GM13977 (cell line): ENCODE results near the gene MSRB3.

Experiments used
- DNase-seq: peaks from one replicate; pipeline ENCODE4 v3.0.0; 2012; ENCODE audit warnings: low spot score
- in situ Hi-C: fragments of 300-500 bp; cut with MboI; formaldehyde crosslinking; loops from one replicate; pipeline ENCODE4 v1.12.0; 2022; ENCODE audit warnings: low sequenced_read_pairs, low pct_unique_long_range_greater_than_20kb, mixed read lengths, inconsistent platforms; ENCODE audit not compliant: unreplicated experiment
- TF ChIP-seq, protein P1 (sequence below): IDR thresholded peaks from 2 replicates; pipeline ENCODE4 v1.5.1; 2012; ENCODE audit warnings: mild to moderate bottlenecking, control low read depth; ENCODE audit not compliant: insufficient read depth; ENCODE audit errors: extremely low read depth, missing control alignments

Gene MSRB3

DNA sequence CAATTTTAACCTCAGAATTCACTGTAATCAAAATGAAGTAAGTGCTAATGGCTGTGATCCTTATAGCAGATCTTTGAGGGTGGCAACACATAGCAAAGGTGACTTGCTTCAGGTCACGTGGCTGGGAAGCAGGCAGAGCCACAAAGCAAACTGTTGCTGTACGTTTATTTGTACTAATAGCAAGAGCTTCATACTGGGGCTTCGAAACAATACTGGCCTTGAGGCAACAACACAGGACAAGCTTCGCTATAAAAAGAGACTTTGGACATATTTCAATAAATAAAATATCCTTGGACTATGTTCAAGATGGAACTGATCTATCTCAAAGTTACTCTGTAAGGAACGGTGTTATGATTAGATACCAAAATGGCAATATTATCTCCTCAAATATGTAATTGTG lies 44.6 kb downstream of the MSRB3 start:
- TF ChIP-seq, protein P1, sequence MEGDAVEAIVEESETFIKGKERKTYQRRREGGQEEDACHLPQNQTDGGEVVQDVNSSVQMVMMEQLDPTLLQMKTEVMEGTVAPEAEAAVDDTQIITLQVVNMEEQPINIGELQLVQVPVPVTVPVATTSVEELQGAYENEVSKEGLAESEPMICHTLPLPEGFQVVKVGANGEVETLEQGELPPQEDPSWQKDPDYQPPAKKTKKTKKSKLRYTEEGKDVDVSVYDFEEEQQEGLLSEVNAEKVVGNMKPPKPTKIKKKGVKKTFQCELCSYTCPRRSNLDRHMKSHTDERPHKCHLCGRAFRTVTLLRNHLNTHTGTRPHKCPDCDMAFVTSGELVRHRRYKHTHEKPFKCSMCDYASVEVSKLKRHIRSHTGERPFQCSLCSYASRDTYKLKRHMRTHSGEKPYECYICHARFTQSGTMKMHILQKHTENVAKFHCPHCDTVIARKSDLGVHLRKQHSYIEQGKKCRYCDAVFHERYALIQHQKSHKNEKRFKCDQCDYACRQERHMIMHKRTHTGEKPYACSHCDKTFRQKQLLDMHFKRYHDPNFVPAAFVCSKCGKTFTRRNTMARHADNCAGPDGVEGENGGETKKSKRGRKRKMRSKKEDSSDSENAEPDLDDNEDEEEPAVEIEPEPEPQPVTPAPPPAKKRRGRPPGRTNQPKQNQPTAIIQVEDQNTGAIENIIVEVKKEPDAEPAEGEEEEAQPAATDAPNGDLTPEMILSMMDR: no peak
- no peak for DNase-seq
- in situ Hi-C loops: no loop called here

DNA sequence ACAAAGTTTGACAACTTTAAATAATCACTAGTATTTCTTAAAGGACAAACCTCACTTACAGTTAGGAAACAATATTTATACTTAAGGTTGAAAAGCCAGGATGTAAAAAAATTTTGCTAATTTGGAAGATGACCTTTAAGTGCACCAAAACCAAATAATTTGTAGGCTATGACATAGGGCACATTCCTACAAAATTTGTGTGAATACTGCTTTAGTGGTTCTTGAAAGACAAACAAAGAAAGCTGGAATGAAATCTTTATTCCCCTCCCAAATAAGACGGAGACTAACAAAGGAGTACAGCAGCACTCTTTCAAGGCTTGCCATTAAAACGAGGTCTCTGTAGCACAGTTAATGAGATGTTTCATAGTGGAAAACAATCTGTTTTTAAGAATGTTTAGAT lies 45.6 kb downstream of the MSRB3 start:
- in situ Hi-C loops: no loop called here

DNA sequence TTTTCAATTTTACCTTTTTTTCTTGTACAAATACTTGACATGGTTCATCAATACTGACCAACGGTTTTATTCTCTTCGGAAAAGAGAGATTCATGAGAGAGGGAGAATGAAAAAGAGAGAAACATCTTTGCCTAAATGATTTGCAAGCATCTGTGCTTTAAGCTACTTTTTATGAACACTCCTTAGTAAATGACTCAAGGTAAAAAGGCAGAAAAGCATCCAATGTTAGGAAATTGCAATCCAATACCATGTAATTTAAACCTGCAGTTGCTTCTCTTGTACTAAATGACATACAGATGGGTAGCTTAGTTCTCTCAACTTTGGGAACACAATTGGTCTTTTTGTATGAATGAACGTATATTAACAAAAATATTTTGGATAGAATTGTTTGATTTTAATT lies 46.1 kb downstream of the MSRB3 start:
- TF ChIP-seq, protein P1: no peak
- DNase-seq: no peak
- in situ Hi-C loops: no loop called here

More for the DNA sequence above, 45.6 kb downstream of the MSRB3 start:
- TF ChIP-seq, protein P1: no peak
- DNase-seq: no peak

DNA sequence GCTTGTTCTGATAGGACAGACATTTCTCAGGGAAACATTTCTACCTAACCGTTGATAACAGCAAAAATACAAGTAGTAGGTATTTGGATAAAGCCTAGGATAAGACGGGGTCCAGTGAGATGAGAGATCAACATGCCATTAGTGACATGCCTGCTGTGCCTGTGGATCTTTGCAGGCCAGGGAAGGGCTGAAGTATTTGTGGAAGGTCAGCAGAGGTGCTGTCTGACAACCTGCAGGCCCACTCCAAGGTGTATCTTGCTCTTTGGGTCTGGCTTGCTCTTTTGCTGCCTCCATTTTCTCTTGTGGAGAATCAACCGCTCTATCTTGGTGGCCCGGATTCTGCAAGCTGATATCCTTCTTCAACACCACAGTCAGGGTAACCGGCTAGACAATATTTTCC lies 46.7 kb downstream of the MSRB3 start:
- no peak for DNase-seq
- in situ Hi-C loops: no loop called here
- TF ChIP-seq, protein P1: no peak

DNA sequence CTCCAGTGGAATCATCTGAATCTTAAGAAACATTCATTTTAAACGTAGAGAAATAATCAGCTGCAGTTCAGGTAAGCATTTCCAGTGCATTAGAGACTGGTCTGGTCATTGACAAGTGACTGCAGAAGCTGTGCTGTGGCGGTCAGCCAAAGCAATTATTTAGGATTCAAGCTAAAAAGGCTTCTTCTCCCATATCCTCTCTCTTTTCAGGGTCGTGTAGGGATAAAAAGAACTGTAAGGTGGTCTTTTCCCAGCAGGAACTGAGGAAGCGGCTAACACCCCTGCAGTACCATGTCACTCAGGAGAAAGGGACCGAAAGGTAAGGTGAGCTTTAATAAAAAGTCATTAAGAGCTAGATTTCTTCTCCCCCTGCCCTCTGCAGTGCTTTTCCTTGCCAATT lies 48.1 kb downstream of the MSRB3 start:
- in situ Hi-C loops: no loop called here
- no peak for DNase-seq
- TF ChIP-seq, protein P1: no peak

DNA sequence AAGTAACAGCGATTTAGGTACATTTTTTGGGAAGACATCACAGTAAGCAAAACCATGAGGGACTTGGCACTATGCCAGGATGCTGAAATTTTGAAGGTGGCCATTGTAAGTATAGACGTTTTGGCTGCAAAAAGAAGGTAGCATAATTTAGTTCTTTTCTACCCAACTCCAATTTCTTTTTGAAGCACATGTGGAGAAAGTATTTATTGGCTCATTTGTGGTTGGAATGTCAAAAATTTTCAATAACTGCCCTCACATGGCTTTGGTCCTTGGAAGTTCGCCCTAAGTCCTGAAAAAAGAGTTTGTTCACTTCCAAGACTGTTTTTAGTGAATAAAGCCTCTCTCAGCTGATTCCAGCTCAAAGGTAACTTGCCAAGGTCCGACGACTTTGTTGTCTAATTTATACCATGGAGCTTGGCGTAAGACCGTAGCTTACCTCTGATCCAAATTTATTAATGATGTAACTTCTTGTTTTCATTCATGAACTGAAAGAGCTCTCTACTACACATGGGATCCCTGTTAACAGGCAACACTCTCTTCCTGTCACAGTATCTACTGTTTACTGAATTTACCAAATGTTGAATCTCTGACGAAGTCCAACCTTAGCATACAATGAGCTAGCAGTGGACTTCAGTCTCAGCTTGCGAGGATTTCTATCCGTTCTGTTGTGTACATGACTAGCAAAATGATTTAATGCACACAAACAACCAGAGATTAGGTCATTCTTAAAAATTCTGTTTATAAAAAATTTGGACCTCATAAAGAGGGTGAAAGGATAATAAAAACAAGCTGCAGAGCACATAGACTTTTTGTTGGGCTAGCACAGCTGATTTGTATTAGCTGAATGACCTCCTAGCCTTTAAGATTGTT lies 49.0 kb downstream of the MSRB3 start:
- TF ChIP-seq, protein P1: no peak
- no peak for DNase-seq
- in situ Hi-C loops: no loop called here
